GM18907 (cell line): ENCODE results near the gene TRIM56.
"Not testable (repeated sequence)": the region's sequence is repeated elsewhere in the genome, so short reads cannot be mapped to it uniquely, and the experiment has no call there.

Experiments
- ATAC-seq: cut with Tn5 transposase; IDR thresholded peaks from one replicate; pipeline ENCODE4 v1.9.1; 2021; ENCODE audit warnings: mild to moderate bottlenecking, moderate library complexity; ENCODE audit not compliant: unreplicated experiment

Gene TRIM56

DNA sequence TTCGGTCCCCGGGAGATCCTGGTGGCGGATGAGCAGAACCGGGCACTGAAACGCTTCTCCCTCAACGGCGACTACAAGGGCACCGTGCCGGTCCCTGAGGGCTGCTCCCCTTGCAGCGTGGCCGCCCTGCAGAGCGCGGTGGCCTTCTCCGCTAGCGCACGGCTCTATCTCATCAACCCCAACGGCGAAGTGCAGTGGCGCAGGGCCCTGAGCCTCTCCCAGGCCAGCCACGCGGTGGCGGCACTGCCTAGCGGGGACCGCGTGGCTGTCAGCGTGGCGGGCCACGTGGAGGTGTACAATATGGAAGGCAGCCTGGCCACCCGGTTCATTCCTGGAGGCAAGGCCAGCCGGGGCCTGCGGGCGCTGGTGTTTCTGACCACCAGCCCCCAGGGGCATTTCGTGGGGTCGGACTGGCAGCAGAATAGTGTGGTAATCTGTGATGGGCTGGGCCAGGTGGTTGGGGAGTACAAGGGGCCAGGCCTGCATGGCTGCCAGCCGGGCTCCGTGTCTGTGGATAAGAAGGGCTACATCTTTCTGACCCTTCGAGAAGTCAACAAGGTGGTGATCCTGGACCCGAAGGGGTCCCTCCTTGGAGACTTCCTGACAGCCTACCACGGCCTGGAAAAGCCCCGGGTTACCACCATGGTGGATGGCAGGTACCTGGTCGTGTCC, 3.7 kb downstream of the TRIM56 start:
- ATAC-seq: no peak

DNA sequence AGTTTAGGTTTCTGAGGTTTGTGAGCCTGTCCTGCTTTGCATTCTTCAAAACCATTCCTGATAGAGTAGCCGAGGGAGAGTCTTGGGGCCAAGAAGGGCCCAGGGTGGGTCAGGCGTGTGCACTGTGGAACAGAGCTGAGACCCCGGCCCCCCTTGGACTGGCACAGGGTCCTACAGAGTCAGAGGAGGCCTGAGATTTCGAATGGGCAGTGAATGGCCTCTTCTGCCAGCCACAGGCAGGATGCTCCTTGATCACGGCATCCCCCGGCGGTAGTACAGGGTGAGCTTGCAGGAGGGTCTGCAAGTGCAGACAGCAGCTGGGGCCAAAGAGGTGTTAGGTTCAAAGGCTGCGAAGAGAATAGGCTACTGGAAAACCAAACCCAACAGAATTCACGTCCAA, 4.6 kb downstream of the TRIM56 start:
- no peak for ATAC-seq

DNA sequence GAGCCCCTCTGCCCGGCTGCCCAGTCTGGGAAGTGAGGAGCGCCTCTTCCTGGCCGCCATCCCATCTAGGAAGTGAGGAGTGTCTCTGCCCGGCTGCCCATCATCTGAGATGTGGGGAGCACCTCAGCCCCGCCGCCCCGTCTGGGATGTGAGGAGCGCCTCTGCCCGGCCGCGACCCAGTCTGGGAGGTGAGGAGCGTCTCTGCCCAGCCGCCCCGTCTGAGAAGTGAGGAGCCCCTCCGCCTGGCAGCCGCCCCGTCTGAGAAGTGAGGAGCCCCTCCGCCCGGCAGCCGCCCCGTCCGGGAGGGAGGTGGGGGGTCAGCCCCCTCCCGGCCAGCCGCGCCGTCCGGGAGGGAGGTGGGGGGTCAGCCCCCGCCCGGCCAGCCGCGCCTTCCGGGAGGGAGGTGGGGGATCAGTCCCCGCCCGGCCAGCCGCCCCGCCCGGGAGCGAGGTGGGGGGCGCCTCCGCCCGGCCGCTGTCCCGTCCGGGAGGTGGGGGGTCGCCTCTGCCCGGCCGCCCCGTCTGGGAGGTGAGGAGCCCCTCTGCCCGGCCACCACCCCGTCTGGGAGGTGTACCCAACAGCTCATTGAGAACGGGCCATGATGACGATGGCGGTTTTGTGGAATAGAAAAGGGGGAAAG, 7.1 kb downstream of the TRIM56 start:
- ATAC-seq: not testable (repeated sequence)

DNA sequence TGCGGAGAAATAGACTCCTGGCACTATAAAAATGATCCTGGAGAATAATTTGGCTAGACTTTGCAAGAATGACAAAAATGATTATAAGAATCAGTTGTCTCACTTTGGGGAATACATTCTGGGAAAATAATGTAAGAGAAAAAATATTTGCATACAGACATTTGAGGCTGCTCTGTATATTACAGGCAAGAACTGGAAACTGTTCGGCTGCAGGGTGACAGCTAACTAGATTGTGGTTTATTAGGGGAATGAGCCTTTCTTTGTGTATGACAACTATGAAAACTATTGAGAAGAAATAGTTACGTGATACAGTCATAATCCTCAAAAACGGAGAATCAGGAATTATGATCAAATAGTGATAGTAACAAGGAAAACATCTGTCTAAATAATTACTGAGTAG, 8.6 kb downstream of the TRIM56 start:
- no peak for ATAC-seq

DNA sequence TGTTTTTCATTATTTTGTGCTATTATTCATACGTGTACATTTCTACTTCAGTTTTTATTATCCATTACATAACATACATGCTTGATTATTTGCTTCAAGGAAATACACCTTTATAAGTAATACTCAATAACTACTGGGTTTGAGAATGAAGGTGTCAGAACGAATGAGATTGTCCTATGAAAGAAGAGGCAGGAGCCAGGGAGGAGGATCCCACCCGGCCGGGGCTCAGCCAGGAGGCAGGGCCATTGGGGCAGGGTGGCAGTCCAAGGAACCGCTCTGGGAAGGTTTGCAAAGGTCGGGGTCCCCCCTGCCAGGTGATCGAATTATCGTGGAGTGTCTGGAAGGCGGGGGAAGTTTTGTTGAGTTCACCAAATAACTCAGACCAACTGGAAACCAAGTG, 9.1 kb downstream of the TRIM56 start:
- no peak for ATAC-seq

DNA sequence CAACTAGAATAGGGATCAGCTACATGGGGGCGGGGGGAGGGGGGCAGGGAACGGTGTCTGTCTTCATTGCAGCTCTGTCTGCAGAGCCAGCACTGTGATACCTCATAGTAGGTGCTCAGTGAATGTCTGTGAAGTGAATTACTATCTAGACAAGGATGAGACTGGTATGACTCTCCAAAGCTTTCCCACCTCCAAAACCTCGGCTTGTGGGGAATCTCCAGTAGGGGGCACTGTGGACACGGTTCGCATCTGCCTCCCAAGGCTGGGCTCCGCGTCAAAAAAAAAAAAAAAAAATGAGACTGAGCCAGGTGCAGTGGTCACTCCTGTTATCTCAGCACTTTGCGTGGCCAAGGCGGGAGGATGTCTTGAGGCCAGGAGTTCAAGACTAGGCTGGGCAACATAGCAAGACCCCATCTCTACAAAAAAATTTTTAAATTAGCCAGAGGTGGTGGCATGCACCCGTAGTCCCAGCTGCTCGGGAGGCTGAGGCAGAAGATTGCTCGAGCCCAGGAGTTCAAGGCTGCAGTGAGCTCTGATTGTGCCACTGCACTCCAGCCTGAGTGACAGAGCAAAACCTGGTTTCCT, 9.6 kb downstream of the TRIM56 start:
- ATAC-seq: no peak

DNA sequence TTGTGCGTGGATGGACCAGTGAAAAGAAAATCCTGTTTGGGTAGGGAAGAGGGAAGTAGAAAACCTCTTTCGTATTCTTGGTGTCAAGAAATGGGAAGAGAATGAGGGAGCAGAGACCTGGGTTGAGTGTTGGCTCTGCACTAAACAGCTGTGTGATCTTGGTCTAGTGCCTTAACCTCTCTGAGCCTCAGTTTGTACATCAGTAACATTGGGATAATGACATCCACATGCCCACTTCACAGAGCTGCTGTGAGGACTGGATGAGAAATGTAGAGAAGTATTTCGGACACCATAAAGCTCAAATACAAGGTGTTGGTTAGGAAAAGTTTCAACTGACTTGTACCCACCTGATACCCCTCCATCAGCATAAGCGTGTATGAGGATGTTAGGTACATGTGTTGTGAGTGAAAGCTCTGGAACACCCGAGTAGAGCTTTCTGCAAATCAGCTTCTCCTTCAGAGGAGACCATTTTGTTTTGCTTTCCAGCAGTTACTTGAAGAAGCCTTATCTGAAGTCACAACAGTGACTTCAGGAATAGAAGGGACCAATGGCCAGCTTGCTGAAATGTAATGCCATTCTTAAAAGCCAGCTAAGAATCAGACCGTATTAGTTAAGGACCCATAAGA, 11.2 kb downstream of the TRIM56 start:
- ATAC-seq: no peak

DNA sequence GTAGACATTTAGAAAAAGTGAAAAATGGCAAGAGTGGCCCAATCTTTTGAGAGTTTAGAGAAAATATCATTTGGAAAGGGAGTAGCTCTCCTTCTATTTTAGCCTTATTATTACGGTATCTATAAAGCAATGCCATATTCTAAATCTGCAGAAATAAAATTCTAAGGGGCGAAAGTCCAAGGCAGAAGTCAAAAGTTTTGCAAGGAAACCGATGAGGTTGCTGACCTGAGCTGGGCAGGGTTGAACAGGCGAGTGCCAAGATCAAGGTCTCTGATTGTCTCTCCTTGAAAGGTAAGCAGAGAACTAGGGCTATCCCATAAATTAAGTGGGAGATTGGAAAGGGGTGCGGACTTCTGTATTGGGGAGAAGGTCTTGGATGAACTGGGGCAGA, 11.7 kb downstream of the TRIM56 start:
- no peak for ATAC-seq

DNA sequence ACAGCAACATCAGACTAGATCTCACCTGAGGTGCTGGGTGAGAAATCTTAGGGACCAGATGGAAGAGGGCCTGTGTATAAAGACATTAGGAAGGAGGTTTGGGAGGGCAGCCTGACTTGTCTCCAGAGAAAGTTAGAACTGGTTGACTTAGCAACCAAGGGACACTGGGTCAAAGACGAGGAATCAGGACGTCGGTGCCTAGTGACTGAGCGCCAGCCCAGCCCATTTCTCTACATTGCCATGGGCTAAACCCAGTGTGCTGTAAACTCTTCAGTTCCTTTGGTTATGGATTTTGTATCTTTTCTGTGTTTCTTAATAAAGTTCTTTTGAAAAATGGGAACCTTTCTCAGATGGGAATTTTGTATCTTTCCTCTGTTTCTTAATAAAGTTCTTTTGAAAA, 12.3 kb downstream of the TRIM56 start:
- no peak for ATAC-seq

DNA sequence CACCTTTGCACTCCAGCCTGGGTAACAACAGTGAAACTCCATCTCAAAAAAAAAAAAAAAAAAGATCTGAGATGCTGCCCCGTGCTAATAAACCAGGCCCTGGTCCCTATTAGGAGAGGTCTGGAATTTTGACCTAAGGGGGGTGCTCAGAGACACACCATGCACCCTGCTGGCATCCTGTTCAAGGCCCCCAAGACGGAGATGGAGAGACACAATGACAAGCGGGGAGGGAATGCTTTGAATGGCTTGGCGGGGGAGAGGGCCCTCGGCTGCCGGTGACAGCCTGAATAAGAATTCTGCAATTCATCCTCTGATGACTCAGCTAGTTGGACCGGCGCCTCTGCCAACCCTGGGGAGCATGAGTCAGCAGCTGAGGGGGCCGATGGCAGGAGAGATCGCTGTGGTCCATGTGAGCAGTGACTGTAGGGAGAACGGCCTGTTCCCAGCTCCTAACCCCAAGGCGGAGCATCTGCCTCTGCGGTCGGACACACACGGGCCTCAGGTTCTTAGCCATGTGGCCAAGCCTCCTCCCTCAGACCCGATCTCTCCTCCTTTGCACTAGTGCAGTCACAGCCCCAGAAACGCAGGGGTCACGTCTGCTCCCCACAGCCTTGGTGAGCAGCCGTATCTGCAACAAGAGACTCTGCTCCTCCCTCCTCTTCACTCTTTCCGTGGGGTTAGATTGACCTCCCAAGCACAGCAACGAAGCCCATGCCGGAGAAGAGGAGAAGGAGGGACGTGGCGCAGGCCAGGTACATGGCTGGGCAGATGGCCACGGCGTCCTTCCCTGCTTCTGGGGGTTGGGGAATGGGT, 14.9 kb downstream of the TRIM56 start:
- no peak for ATAC-seq

DNA sequence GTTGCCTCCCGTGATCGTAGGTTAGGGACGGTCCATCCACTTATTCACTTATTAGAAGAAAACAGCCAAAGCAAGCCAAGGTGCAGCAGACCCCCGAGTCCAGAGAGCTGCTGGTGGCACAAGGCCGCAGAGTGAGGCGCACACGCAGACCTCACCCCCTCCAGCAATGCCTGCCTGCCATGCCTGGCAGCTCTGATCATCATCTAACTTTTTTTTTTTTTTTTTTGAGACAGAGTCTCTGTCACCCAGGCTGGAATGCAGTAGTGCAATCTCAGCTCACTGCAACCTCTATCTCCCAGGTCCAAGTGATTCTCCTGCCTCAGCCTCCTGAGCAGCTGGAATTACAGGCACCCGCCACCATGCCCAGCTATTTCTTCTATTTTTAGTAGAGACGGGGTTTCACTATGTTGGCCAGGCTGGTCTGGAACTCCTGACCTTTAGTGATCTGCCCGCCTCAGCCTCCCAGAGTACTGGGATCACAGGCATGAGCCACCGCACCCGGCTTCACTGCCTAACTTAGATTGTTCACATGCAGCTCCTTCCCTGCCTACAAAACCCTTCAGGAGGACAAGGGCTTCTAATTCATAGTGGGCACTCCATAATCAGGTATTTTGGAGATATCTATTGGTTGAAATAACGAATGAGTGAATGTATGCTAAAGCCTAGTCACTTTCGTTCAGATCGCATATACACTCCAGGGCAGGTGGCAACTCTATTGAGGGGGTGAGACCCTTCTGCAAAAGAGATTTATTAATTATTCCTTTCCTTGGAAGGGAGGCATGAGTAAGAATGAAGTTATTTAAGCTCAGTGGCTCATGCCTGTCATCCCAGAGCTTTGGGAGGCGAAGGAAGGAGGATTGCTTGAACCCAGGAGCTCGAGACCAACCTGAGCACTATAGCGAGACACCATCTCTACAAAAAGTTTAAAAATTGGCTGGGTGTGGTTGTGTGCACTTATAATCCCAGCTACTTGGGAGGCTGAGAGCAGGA, 15.9 kb downstream of the TRIM56 start:
- no peak for ATAC-seq

DNA sequence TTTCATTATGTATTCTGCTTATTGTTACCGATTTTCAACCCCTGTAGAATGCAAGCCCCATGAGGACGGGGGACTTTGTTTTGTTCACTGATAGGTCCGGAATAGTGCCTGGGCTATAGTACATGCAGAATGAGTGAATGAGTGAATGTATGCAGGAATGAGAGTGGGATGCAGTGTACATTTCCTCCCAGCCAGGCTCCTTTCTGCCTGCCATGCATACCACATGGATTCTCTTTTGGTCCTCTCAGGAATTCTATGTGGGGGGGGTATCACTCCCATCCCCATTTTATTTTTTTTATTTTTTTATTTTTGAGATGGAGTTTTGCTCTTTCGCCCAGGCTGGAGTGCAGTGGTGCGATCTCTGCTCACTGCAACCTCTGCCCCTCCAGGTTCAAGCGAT, 16.7 kb downstream of the TRIM56 start:
- ATAC-seq: no peak

DNA sequence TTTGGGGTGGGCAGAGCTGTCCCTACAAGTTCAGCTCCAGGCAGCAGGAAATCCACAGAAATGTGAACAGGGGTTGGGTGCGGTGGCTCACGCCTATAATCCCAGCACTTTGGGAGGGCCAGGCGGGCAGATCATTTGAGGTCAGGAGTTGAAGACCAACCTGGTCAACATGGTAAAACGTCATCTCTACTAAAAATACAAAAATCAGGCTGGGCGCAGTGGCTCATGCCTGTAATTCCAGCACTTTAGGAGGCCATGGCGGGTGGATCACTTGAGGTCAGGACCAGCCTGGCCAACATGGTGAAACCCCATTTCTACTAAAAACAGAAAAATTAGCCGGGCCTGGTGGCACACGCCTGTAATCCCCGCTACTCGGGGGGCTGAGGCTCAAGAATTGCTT, 18.4 kb downstream of the TRIM56 start:
- not testable (repeated sequence) for ATAC-seq

DNA sequence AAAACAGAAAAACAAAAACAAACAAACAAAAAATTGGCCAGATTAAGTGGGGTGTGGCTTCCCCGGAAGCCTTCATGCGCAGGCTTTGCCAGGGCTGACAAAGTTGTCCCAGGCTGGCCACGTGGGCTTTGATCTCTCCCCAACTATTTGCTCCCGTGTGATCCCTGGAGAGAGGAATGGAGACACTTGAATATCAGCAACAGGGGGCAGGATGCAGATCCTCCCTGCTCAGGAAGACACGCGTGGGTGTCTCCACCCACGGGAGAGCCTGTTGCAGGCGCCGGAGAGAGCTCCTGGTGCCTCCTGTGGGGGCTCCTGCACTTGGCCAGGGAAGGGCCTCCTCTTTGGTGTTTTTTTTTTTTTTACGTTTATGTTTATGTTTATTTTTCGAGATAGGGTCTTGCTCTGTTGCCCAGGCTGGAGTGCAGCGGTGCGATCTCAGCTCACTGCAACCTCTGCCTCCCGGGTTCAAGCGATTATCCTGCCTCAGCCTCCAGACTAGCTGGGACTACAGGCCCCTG, 19.0 kb downstream of the TRIM56 start:
- ATAC-seq: no peak

DNA sequence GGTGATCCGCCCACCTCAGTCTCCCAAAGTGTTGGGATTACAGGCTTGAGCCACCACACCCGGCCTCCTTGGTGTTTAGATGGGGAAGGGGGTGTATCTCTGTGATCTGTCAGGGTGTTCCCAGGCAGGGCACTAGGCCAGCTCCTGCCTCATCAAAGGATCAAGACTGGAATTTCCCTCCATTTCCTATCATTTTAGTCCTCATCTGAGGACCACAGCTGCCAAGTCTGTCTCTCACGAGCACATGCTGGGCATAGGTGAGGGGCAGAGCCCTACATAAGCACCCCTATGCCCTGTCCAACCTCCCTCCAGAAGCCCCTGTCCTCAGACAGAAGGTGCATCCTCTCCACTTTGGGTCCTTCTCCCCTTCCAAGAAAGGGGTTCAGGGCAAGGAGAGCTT, 19.5 kb downstream of the TRIM56 start:
- ATAC-seq: no peak

DNA sequence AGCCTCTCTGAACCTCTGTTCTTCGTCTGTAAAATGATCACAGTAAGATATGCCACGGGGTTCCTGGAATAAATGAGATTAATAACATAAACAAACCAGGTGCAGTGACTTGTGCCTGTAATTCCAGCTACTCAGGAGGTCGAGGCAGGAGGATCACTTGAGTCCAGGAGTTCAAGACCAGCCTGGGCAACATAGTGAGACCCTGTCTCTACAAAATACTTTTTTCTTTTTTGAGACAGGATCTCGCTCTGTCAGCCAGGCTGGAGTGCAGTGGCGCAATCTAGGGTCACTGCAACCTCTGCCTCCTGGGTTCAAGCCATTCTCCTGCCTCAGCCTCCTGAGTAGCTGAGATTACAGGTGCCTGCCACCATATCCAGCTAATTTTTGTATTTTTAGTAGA, 20.0 kb downstream of the TRIM56 start:
- ATAC-seq: not testable (repeated sequence)

DNA sequence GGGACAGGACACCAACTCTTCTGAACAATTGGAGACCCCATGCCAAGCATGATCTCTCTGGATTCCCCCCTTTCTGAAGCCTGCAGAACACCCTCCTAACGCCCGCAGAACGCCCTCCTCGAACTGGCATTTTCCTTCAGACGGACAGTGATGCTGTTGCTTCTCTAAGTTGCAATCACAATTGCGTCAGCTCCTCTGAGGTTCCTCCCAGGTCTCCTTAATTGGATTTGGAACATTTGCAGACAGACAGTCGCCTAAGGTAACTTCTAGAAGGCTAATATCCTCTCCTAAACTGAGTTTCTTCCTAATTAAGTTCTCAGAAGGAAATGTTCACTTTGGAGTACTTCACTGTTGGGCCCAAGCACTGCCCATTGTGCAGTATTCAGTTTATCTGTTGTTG, 21.1 kb downstream of the TRIM56 start:
- no peak for ATAC-seq

DNA sequence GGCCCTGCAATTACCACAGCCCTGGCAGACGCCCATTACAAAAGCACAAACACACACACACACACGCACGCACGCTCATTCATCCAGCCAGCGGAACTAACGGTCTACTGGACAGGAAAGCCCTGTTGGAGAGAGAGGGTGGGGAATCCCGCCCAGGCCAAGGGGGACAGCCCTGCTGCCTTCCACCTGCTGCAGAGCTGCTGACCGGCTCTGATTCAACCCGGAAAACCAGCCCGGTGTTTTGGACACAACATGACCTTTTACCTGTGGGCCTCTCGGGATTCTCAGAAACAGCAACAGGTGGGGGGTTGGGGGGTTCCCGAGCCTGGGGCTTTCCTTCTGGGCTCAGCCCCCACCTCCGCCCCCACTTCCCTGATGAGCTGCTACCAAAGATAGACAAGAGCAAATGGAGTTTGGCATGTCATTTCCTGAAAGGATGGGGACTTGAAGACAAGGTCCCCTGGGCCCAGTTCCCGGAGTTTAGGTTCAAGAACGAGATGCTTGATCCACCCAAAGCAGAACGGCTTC, 23.1 kb downstream of the TRIM56 start:
- no peak for ATAC-seq

DNA sequence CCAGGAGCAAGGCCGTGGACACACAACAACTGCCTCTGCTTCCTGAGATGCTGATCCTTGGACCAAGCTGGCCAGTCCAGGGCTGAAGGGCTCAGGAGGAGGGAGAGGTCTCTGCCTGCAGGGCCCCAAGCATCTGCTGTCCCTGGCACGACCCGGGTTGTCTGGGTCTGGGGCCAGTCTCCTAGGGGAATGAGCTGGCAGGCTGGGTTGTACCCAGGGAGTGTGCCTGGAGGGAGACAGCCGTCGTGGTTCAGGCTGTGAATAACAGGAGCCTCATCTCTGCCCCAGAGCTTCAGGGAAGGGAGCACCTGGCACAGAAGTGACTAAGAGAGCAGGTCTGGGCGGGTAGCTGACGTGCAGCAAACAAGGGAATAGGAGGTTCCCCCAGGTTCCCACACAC, 23.7 kb downstream of the TRIM56 start:
- ATAC-seq: no peak

DNA sequence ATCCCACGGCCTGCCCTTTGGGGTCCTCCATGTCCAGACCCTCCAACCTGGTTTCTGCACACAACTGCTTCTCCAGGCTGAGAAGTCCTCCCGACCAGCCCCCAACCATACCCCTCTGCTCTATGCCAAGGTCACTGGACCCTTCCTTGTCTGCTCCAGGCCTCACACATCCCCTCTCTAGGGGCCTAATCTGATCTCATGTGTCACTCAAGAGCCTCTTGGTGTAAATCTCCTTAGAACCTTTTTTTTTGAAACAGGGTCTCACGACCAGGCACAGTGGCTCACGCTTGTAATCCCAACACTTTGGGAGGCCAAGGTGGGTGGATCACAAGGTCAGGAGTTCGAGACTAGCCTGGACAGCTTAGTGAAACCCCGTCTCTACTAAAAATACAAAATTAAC, 24.1 kb downstream of the TRIM56 start:
- no peak for ATAC-seq
